Activated B cell treated with CpG ODN at 0.5 μM for 24 hours (primary cell): Measurements from ENCODE around the gene FLOT2. TPM values are rescaled to one million over a fixed set of nuclear protein-coding genes. Genes with fewer than 3 reads are reported as not detected.

Source experiments
- ATAC-seq: fragments of 200-7000 bp; cut with Tn5 transposase; one replicate; pipeline ENCODE4 v1.10.0; 2021; ENCODE audit warnings: low read depth, mild to moderate bottlenecking, moderate library complexity
- CTCF ChIA-PET: fragments of 350-600 bp; sonication (Branson Sonifier 250); formaldehyde crosslinking; loops from one replicate; lab custom pipeline; 2021; ENCODE audit warnings: antibody characterized with exemption; lab: Charles Lee
- POLR2A ChIA-PET: fragments of 350-600 bp; sonication (Branson Sonifier 250); formaldehyde crosslinking; loops from one replicate; lab custom pipeline; 2021; ENCODE audit warnings: antibody characterized with exemption; lab: Charles Lee
- DNase-seq: peaks from one replicate; pipeline ENCODE4 v3.0.0; 2022
- H3K27ac Mint-ChIP-seq: one replicate; pipeline ENCODE4 v1.8.0; 2020; ENCODE audit warnings: mixed read lengths
- H3K27me3 Mint-ChIP-seq: one replicate; pipeline ENCODE4 v1.8.0; 2021; ENCODE audit warnings: mixed read lengths
- H3K36me3 Mint-ChIP-seq: one replicate; pipeline ENCODE4 v1.8.0; 2021; ENCODE audit warnings: low read depth, mixed read lengths
- H3K4me1 Mint-ChIP-seq: one replicate; pipeline ENCODE4 v1.8.0; 2021; ENCODE audit warnings: mixed read lengths
- H3K4me3 Mint-ChIP-seq: one replicate; pipeline ENCODE4 v1.8.0; 2020; ENCODE audit warnings: mild to moderate bottlenecking, mixed read lengths
- H3K9me3 Mint-ChIP-seq: one replicate; pipeline ENCODE4 v1.8.0; 2020; ENCODE audit warnings: mixed read lengths
- CTCF ChIP-seq: fragments of 200-600 bp; IDR thresholded peaks from one replicate; pipeline ENCODE4 v1.8.0; 2022; ENCODE audit warnings: antibody characterized with exemption, mild to moderate bottlenecking
- intact Hi-C: fragments of 100-400 bp; cut with micrococcal nuclease; formaldehyde crosslinking; loops from one replicate; pipeline ENCODE4 v1.15.1; 2024
- total RNA-seq: library from RNA; stranded (reverse); gene quantifications from 2 replicates; pipeline ENCODE4 v1.2.3, GENCODE V29; 2022

FLOT2 gene
- total RNA-seq, 1 donor from 2014 or later = 321 TPM

- no peaks in the 10 kb centered on the region for H3K9me3 Mint-ChIP-seq
- ChIA-PET CTCF (interaction anchor here (3.3 kb wide), 1 partner anchor 155 kb away, joined by 11 read pairs; the partner anchor contains the start of gene TLCD1), POLR2A (interaction anchor here (1.3 kb wide), 1 partner anchor 16 kb away, joined by 5 read pairs; the partner anchor contains the start of gene FLOT2)
- no peak overlapping the region for H3K4me3 Mint-ChIP-seq
- TF ChIP-seq CTCF = no peak
- H3K36me3 Mint-ChIP-seq = peaks cover 87% of the 10 kb centered on the region
- peaks cover 19% of the 10 kb centered on the region for H3K4me1 Mint-ChIP-seq
- no peak overlapping the region for H3K27ac Mint-ChIP-seq
- intact Hi-C loops = no loop called here
- H3K27me3 Mint-ChIP-seq = no peaks in the 10 kb centered on the region
- DNase-seq (no peak), ATAC-seq (no peak)
These were observed 15.9 kb downstream of the FLOT2 start for GRCh38 chr17:28881533-28882056.

GRCh38 chr17:28880572-28880945 is 17.0 kb downstream of the FLOT2 start:
- DNase-seq (no peak), ATAC-seq (no peak)
- Mint-ChIP-seq H3K36me3 (peaks cover 78% of the 10 kb centered on the region), H3K4me3 (no peak overlapping the region), H3K4me1 (peaks cover 18% of the 10 kb centered on the region), H3K27me3 (no peaks in the 10 kb centered on the region), H3K9me3 (no peaks in the 10 kb centered on the region), H3K27ac (no peak overlapping the region)
- no peak for TF ChIP-seq CTCF
- intact Hi-C loops = no loop called here
- POLR2A ChIA-PET = interaction anchor here (0.6 to 2.1 kb wide), 3 partner anchors 12 to 15 kb away, joined by 3 to 11 read pairs (median 5); no protein-coding TSS in a partner anchor
- CTCF ChIA-PET = interaction anchor here (3.3 kb wide), 1 partner anchor 154 kb away, joined by 11 read pairs; the partner anchor contains the start of gene TLCD1

GRCh38 chr17:28879886-28880571 is 17.5 kb downstream of the FLOT2 start:
- Mint-ChIP-seq H3K9me3 (no peaks in the 10 kb centered on the region), H3K36me3 (peaks cover 73% of the 10 kb centered on the region), H3K4me3 (no peak overlapping the region), H3K27ac (peak overlapping the region; percentile 9), H3K27me3 (no peaks in the 10 kb centered on the region), H3K4me1 (peaks cover 16% of the 10 kb centered on the region)
- ChIA-PET CTCF (interaction anchor here (0.9 to 3.3 kb wide), 5 partner anchors 30 to 153 kb away, joined by 3 to 11 read pairs (median 4); partner anchors contain the start of gene TLCD1), POLR2A (interaction anchor here (0.6 to 2.1 kb wide), 3 partner anchors 14 to 153 kb away, joined by 3 to 11 read pairs (median 3); no protein-coding TSS in a partner anchor)
- intact Hi-C loops = no loop called here
- ATAC-seq = no peak
- TF ChIP-seq CTCF = no peak
- no peak for DNase-seq

GRCh38 chr17:28878981-28879380 is 18.6 kb downstream of the FLOT2 start:
- H3K9me3 Mint-ChIP-seq = no peaks in the 10 kb centered on the region
- no peak overlapping the region for H3K4me3 Mint-ChIP-seq
- no peak for TF ChIP-seq CTCF
- CTCF ChIA-PET = interaction anchor here (0.9 to 3.3 kb wide), 5 partner anchors 29 to 152 kb away, joined by 3 to 11 read pairs (median 4); partner anchors contain the start of gene TLCD1
- intact Hi-C loops = no loop called here
- ATAC-seq (peak; percentile 64), DNase-seq (no peak)
- POLR2A ChIA-PET = interaction anchor here (0.5 to 2.1 kb wide), 5 partner anchors 15 to 234 kb away, joined by 3 to 11 read pairs (median 3); partner anchors contain the start of genes BLTP2 and RPL23A
- peaks cover 8% of the 10 kb centered on the region for H3K4me1 Mint-ChIP-seq
- peaks cover 62% of the 10 kb centered on the region for H3K36me3 Mint-ChIP-seq
- no peaks in the 10 kb centered on the region for H3K27me3 Mint-ChIP-seq
- H3K27ac Mint-ChIP-seq = no peak overlapping the region
